ENCODE results near the gene APOBEC3A.

Gene APOBEC3A

GRCh38 chr22:38957046-38957770 is at the start of gene APOBEC3A:
APOBEC3A (plus strand) TSS chr22:38957609; CDS start chr22:38957692, 83 bp downstream.
- in situ Hi-C loops (cut with MboI; ENCODE audit: low sequenced_read_pairs), result no loop called here

GRCh38 chr22:38907767-38908166 is 49.6 kb upstream of the APOBEC3A start:
- in situ Hi-C loops (cut with MboI; ENCODE audit: low sequenced_read_pairs), result no loop called here

- in situ Hi-C loops (cut with MboI; ENCODE audit: low sequenced_read_pairs), result no loop called here
These were observed 46.0 kb upstream of the APOBEC3A start for GRCh38 chr22:38911434-38911833.

GRCh38 chr22:38919631-38920190 is 37.7 kb upstream of the APOBEC3A start:
- in situ Hi-C loops (cut with MboI; ENCODE audit: low sequenced_read_pairs), result no loop called here

GRCh38 chr22:38921120-38921519 is 36.3 kb upstream of the APOBEC3A start:
- in situ Hi-C loops (cut with MboI; ENCODE audit: low sequenced_read_pairs), result no loop called here

- in situ Hi-C loops (cut with MboI; ENCODE audit: low sequenced_read_pairs), result no loop called here
These were observed 35.6 kb upstream of the APOBEC3A start for GRCh38 chr22:38921806-38922205.

- in situ Hi-C loops (cut with MboI; ENCODE audit: low sequenced_read_pairs), result no loop called here
These were observed 33.7 kb upstream of the APOBEC3A start for GRCh38 chr22:38923463-38924346.

GRCh38 chr22:38924347-38924952 is 33.0 kb upstream of the APOBEC3A start:
- in situ Hi-C loops (cut with MboI; ENCODE audit: low sequenced_read_pairs), result no loop called here

- in situ Hi-C loops (cut with MboI; ENCODE audit: low sequenced_read_pairs), result no loop called here
These were observed 31.8 kb upstream of the APOBEC3A start for GRCh38 chr22:38925571-38926041.

GRCh38 chr22:38927033-38927781 is 30.2 kb upstream of the APOBEC3A start:
- in situ Hi-C loops (cut with MboI; ENCODE audit: low sequenced_read_pairs), result no loop called here

- in situ Hi-C loops (cut with MboI; ENCODE audit: low sequenced_read_pairs), result no loop called here
These were observed 26.9 kb upstream of the APOBEC3A start for GRCh38 chr22:38930512-38930911.

GRCh38 chr22:38935023-38935422 is 22.4 kb upstream of the APOBEC3A start:
- in situ Hi-C loops (cut with MboI; ENCODE audit: low sequenced_read_pairs), result no loop called here

- in situ Hi-C loops (cut with MboI; ENCODE audit: low sequenced_read_pairs), result no loop called here
These were observed 21.8 kb upstream of the APOBEC3A start for GRCh38 chr22:38935616-38936015.

- in situ Hi-C loops (cut with MboI; ENCODE audit: low sequenced_read_pairs), result no loop called here
These were observed 20.8 kb upstream of the APOBEC3A start for GRCh38 chr22:38936562-38936961.

GRCh38 chr22:38937036-38937435 is 20.4 kb upstream of the APOBEC3A start:
- in situ Hi-C loops (cut with MboI; ENCODE audit: low sequenced_read_pairs), result no loop called here

GRCh38 chr22:38937541-38937940 is 19.9 kb upstream of the APOBEC3A start:
- in situ Hi-C loops (cut with MboI; ENCODE audit: low sequenced_read_pairs), result no loop called here

- in situ Hi-C loops (cut with MboI; ENCODE audit: low sequenced_read_pairs), result no loop called here
These were observed 19.2 kb upstream of the APOBEC3A start for GRCh38 chr22:38938221-38938620.

GRCh38 chr22:38938925-38939324 is 18.5 kb upstream of the APOBEC3A start:
- in situ Hi-C loops (cut with MboI; ENCODE audit: low sequenced_read_pairs), result no loop called here

- in situ Hi-C loops (cut with MboI; ENCODE audit: low sequenced_read_pairs), result no loop called here
These were observed 16.5 kb upstream of the APOBEC3A start for GRCh38 chr22:38940811-38941384.

GRCh38 chr22:38941488-38941987 is 15.9 kb upstream of the APOBEC3A start:
- in situ Hi-C loops (cut with MboI; ENCODE audit: low sequenced_read_pairs), result no loop called here
